ENCODE data around the gene CDH11. TPM values are rescaled to one million over a fixed set of nuclear protein-coding genes. Genes with fewer than 3 reads are reported as not detected.

Gene CDH11
- total RNA-seq, 1 donor from 2014 or later: 42.6 TPM

DNA sequence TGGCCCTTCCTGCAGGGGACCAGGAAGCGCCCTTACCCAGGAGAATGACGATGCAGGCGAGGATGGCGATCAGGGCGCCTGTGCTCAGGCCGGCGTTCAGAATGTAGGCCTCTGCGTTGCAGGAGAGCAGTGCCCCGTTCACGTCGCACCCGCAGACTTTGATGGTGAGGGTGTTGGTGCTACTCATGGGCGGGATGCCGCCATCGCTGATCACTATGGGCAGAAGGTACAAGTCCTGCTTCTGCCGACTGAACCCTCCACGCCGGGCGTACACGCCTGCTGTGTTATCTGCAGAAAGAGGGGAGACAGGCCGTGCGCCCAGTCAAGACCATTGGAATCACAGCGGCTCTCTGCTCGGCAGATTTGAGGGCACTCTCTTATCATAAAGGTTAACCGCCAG is 171.1 kb downstream of the CDH11 start:
- TF ChIP-seq, protein P1, sequence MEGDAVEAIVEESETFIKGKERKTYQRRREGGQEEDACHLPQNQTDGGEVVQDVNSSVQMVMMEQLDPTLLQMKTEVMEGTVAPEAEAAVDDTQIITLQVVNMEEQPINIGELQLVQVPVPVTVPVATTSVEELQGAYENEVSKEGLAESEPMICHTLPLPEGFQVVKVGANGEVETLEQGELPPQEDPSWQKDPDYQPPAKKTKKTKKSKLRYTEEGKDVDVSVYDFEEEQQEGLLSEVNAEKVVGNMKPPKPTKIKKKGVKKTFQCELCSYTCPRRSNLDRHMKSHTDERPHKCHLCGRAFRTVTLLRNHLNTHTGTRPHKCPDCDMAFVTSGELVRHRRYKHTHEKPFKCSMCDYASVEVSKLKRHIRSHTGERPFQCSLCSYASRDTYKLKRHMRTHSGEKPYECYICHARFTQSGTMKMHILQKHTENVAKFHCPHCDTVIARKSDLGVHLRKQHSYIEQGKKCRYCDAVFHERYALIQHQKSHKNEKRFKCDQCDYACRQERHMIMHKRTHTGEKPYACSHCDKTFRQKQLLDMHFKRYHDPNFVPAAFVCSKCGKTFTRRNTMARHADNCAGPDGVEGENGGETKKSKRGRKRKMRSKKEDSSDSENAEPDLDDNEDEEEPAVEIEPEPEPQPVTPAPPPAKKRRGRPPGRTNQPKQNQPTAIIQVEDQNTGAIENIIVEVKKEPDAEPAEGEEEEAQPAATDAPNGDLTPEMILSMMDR (IDR thresholded peaks at IDR 0.05; ENCODE audit: unreplicated experiment): no peak
- H3K4me1 Mint-ChIP-seq (ENCODE audit: unreplicated experiment): peaks cover 13% of the 10 kb centered on the region
- H3K4me3 Mint-ChIP-seq (ENCODE audit: unreplicated experiment): no peak overlapping the region
- no peaks in the 10 kb centered on the region for H3K9me3 Mint-ChIP-seq (ENCODE audit: unreplicated experiment)
- H3K27me3 Mint-ChIP-seq (ENCODE audit: unreplicated experiment): peaks cover 7% of the 10 kb centered on the region
- no peak for DNase-seq (ENCODE audit: low spot score)
- no peak overlapping the region for H3K27ac Mint-ChIP-seq (ENCODE audit: unreplicated experiment)
- H3K36me3 Mint-ChIP-seq (ENCODE audit: low read depth, unreplicated experiment): peaks cover 4% of the 10 kb centered on the region

- no peak overlapping the region for H3K4me3 Mint-ChIP-seq (ENCODE audit: unreplicated experiment)
- peaks cover 13% of the 10 kb centered on the region for H3K4me1 Mint-ChIP-seq (ENCODE audit: unreplicated experiment)
- H3K9me3 Mint-ChIP-seq (ENCODE audit: unreplicated experiment): no peaks in the 10 kb centered on the region
- peaks cover 7% of the 10 kb centered on the region for H3K27me3 Mint-ChIP-seq (ENCODE audit: unreplicated experiment)
- H3K36me3 Mint-ChIP-seq (ENCODE audit: low read depth, unreplicated experiment): peaks cover 4% of the 10 kb centered on the region
- no peak overlapping the region for H3K27ac Mint-ChIP-seq (ENCODE audit: unreplicated experiment)
- no peak for DNase-seq (ENCODE audit: low spot score)
- TF ChIP-seq, protein P1 (IDR thresholded peaks at IDR 0.05; ENCODE audit: unreplicated experiment): no peak
Measured at GRCh38 chr16:64950262-64950661, 171.6 kb downstream of the CDH11 start.

DNA sequence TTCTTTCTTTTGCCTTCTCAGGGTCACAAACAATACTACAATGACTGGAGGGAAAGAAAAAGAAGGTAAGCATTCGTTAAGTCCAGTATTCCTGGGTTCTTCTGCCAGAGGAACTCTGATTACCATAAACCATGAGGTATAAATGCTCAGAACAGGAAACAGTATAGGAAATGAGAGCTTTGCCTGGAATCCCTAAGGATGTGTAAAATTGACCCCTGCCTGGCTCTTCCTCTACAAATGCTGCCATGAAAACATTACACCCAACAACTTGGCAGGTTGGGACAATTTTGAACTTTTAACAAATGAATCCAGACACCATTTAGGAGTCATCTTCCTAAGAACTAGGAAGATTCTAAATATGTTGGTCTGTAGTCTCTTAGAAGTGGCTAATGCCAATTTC is 173.8 kb downstream of the CDH11 start:
- H3K27ac Mint-ChIP-seq (ENCODE audit: unreplicated experiment): no peak overlapping the region
- peaks cover 7% of the 10 kb centered on the region for H3K27me3 Mint-ChIP-seq (ENCODE audit: unreplicated experiment)
- H3K9me3 Mint-ChIP-seq (ENCODE audit: unreplicated experiment): no peaks in the 10 kb centered on the region
- peaks cover 13% of the 10 kb centered on the region for H3K4me1 Mint-ChIP-seq (ENCODE audit: unreplicated experiment)
- H3K4me3 Mint-ChIP-seq (ENCODE audit: unreplicated experiment): no peak overlapping the region
- peaks cover 4% of the 10 kb centered on the region for H3K36me3 Mint-ChIP-seq (ENCODE audit: low read depth, unreplicated experiment)
- DNase-seq (ENCODE audit: low spot score): no peak
- TF ChIP-seq, protein P1 (IDR thresholded peaks at IDR 0.05; ENCODE audit: unreplicated experiment): no peak

DNA sequence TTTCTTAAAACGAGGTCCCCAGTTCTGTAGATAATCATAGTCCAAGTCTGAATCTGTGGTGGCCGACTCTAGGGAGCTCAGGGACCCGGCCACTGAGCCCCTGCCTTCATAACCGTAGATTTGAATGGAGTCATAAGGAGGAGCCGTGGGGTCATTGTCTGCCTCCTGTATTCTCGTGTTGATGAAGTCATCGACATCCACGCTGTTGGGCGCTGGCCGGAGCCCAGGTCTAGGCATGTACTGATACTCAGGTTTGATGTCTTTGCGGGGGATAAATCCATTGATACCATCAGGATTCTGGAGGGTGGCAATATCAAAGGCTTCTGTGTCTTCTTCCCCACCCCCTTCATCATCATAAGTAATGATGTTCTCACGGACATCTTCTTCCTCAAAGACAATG is 174.2 kb downstream of the CDH11 start:
- no peak for DNase-seq (ENCODE audit: low spot score)

DNA sequence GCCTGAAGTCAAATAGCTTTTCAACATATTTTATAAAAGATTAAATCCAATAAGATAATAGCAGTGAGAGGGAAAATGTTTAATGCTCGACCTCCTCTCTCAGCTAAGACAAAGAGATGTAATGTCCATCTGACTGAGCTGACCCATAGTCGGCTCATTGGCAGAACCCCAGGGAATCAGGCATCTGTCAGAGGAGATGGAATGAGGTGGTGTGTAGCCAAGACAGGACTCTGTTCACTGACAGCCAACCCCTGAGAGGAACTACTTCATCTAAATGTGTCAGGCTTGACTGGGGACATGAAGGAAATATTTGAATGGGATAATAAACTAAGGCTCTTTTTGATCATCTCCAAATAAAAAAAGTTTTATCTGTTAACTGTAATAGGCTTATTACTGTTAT is 188.0 kb downstream of the CDH11 start:
- Mint-ChIP-seq H3K27me3 (ENCODE audit: unreplicated experiment) (peaks cover 1% of the 10 kb centered on the region), H3K27ac (ENCODE audit: unreplicated experiment) (no peak overlapping the region), H3K9me3 (ENCODE audit: unreplicated experiment) (no peaks in the 10 kb centered on the region), H3K4me1 (ENCODE audit: unreplicated experiment) (no peaks in the 10 kb centered on the region), H3K4me3 (ENCODE audit: unreplicated experiment) (no peak overlapping the region), H3K36me3 (ENCODE audit: low read depth, unreplicated experiment) (no peaks in the 10 kb centered on the region)
- no peak for DNase-seq (ENCODE audit: low spot score)
- TF ChIP-seq, protein P1 (IDR thresholded peaks at IDR 0.05; ENCODE audit: unreplicated experiment): no peak

More for the DNA sequence above, 174.2 kb downstream of the CDH11 start:
- H3K27ac Mint-ChIP-seq (ENCODE audit: unreplicated experiment): no peak overlapping the region
- H3K36me3 Mint-ChIP-seq (ENCODE audit: low read depth, unreplicated experiment): peaks cover 4% of the 10 kb centered on the region
- H3K4me1 Mint-ChIP-seq (ENCODE audit: unreplicated experiment): peaks cover 13% of the 10 kb centered on the region
- H3K9me3 Mint-ChIP-seq (ENCODE audit: unreplicated experiment): no peaks in the 10 kb centered on the region
- H3K27me3 Mint-ChIP-seq (ENCODE audit: unreplicated experiment): peaks cover 7% of the 10 kb centered on the region
- TF ChIP-seq, protein P1 (IDR thresholded peaks at IDR 0.05; ENCODE audit: unreplicated experiment): no peak
- no peak overlapping the region for H3K4me3 Mint-ChIP-seq (ENCODE audit: unreplicated experiment)

All from endothelial cell (in vitro differentiated cells).